WERI-Rb-1 (cell line): Measurements from ENCODE around the gene ZP4.

Experiments
- DNase-seq: peaks from one replicate; pipeline ENCODE4 v3.0.0-alpha.2; 2020
- H3K27ac ChIP-seq: fragments of 250-450 bp; sonication (Bioruptor Pico); 2 replicates; pipeline ENCODE4 v1.5.1; 2020; ENCODE audit warnings: mild to moderate bottlenecking, moderate library complexity
- H3K27me3 ChIP-seq: fragments of 250-450 bp; sonication (Bioruptor Pico); 2 replicates; pipeline ENCODE4 v1.5.1; 2021; ENCODE audit warnings: mild to moderate bottlenecking, low read depth, moderate library complexity; ENCODE audit not compliant: insufficient read depth, severe bottlenecking
- H3K36me3 ChIP-seq: fragments of 250-450 bp; sonication (Bioruptor Pico); 2 replicates; pipeline ENCODE4 v1.5.1; 2020; ENCODE audit warnings: mild to moderate bottlenecking, moderate library complexity
- H3K4me3 ChIP-seq: 2 replicates; pipeline ENCODE4 v1.5.1; 2011; ENCODE audit warnings: low read depth, mild to moderate bottlenecking, control low read depth, low read length
- H3K9me3 ChIP-seq: fragments of 250-450 bp; sonication (Bioruptor Pico); 2 replicates; pipeline ENCODE4 v1.5.1; 2021; ENCODE audit warnings: mild to moderate bottlenecking, moderate library complexity; ENCODE audit not compliant: severe bottlenecking
- TF ChIP-seq, protein P1 (sequence below): IDR thresholded peaks from 2 replicates; pipeline ENCODE4 v1.5.1; 2011; ENCODE audit warnings: low read depth, mild to moderate bottlenecking, control low read depth, inconsistent platforms, low read length

The ZP4 gene

DNA sequence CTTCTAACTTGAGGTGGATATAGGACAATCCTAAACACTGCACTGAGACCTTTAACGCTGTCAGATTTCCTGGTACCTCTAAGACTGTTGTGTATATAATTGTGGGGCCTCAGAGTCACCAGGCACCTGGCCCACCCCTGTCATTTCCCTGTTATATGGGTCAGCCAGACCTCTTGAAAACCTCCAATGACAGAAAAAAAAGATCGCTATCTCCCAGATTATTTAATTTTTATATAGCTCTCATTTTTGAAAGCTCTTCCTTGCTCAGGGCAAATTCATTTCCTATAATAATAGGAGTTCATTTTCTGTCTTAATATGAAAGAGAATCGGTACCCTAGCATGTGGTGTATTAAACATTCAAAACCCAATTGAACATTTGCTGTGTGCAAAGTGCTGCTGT, 56.7 kb downstream of the ZP4 start:
- H3K4me3 ChIP-seq: no peak overlapping the region
- TF ChIP-seq, protein P1, sequence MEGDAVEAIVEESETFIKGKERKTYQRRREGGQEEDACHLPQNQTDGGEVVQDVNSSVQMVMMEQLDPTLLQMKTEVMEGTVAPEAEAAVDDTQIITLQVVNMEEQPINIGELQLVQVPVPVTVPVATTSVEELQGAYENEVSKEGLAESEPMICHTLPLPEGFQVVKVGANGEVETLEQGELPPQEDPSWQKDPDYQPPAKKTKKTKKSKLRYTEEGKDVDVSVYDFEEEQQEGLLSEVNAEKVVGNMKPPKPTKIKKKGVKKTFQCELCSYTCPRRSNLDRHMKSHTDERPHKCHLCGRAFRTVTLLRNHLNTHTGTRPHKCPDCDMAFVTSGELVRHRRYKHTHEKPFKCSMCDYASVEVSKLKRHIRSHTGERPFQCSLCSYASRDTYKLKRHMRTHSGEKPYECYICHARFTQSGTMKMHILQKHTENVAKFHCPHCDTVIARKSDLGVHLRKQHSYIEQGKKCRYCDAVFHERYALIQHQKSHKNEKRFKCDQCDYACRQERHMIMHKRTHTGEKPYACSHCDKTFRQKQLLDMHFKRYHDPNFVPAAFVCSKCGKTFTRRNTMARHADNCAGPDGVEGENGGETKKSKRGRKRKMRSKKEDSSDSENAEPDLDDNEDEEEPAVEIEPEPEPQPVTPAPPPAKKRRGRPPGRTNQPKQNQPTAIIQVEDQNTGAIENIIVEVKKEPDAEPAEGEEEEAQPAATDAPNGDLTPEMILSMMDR: no peak
- H3K27ac ChIP-seq: no peak overlapping the region
- no peaks in the 10 kb centered on the region for H3K9me3 ChIP-seq
- H3K36me3 ChIP-seq: no peaks in the 10 kb centered on the region
- DNase-seq: no peak
- H3K27me3 ChIP-seq: no peaks in the 10 kb centered on the region

DNA sequence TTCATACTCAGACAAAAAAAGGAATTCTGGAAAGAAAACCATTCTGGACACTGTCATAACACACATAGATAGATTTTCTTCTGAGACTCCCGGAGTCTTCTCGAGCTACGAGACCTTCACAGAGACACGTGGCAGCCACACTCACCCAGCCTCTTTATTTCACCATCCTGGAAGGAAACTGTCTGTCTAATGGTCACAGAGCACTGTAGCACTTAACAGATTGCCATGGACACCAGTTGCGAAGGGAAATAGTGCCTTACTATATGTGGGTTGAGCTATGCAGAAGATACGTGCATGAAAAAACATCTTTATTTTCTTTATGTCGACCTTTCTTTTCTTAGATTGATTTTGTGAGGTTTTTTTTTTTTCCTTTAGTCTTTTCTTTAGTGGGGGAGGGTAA, 57.9 kb downstream of the ZP4 start:
- H3K27me3 ChIP-seq: no peaks in the 10 kb centered on the region
- no peaks in the 10 kb centered on the region for H3K36me3 ChIP-seq
- H3K27ac ChIP-seq: no peak overlapping the region
- H3K4me3 ChIP-seq: no peak overlapping the region
- TF ChIP-seq, protein P1: no peak
- H3K9me3 ChIP-seq: no peaks in the 10 kb centered on the region
- no peak for DNase-seq
